ENCODE results near the gene DAG1. TPM values are rescaled to one million over a fixed set of nuclear protein-coding genes. Genes with fewer than 3 reads are reported as not detected.
A peak's percentile ranks its signal among the peaks of the same experiment; 100 is the strongest.

Gene DAG1
- total RNA-seq, 2 donors from 2014 or later: 145 to 176 TPM

DNA sequence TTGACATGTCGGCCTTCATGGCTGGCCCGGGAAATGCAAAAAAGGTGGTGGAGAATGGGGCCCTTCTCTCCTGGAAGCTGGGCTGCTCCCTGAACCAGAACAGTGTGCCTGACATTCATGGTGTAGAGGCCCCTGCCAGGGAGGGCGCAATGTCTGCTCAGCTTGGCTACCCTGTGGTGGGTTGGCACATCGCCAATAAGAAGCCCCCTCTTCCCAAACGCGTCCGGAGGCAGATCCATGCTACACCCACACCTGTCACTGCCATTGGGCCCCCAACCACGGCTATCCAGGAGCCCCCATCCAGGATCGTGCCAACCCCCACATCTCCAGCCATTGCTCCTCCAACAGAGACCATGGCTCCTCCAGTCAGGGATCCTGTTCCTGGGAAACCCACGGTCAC lies 61.2 kb downstream of the DAG1 start:
- Histone ChIP-seq H3K9me3 (ENCODE audit: control insufficient read depth, low read length) (no peaks in the 10 kb centered on the region), H3K4me3 (ENCODE audit: low read length) (no peak overlapping the region), H3K9ac (ENCODE audit: extremely low read depth, low read length, poor library complexity, severe bottlenecking) (no peak overlapping the region), H3K27ac (ENCODE audit: low read depth, low read length) (no peak overlapping the region), H3K36me3 (ENCODE audit: control insufficient read depth, insufficient read depth, low read length) (peaks cover 58% of the 10 kb centered on the region), H3K27me3 (ENCODE audit: control insufficient read depth, insufficient read depth, low read length, poor library complexity, severe bottlenecking) (no peaks in the 10 kb centered on the region), H3K4me1 (ENCODE audit: control insufficient read depth, insufficient read depth, low read length) (no peaks in the 10 kb centered on the region)
- no peak for TF ChIP-seq CTCF (conservative IDR thresholded peaks at IDR 0.05)
- Mint-ChIP-seq H3K27ac (no peak overlapping the region), H3K9me3 (no peaks in the 10 kb centered on the region), H3K4me3 (no peak overlapping the region), H3K36me3 (ENCODE audit: low read depth) (peaks cover 48% of the 10 kb centered on the region), H3K4me1 (no peaks in the 10 kb centered on the region), H3K27me3 (ENCODE audit: insufficient read depth) (no peaks in the 10 kb centered on the region)
- 88 to 93% methylated on average over 3 to 10 of the region's 10 CpGs for WGBS, 2 experiments (ENCODE audit: insufficient coverage in 1 of 2, insufficient read length in 1 of 2)
- no peak for DNase-seq

DNA sequence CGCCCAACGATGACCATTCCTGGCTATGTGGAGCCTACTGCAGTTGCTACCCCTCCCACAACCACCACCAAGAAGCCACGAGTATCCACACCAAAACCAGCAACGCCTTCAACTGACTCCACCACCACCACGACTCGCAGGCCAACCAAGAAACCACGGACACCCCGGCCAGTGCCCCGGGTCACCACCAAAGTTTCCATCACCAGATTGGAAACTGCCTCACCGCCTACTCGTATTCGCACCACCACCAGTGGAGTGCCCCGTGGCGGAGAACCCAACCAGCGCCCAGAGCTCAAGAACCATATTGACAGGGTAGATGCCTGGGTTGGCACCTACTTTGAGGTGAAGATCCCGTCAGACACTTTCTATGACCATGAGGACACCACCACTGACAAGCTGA lies 61.6 kb downstream of the DAG1 start:
- no peak overlapping the region for H3K4me3 Mint-ChIP-seq
- H3K27me3 ChIP-seq (ENCODE audit: control insufficient read depth, insufficient read depth, low read length, poor library complexity, severe bottlenecking): no peaks in the 10 kb centered on the region
- no peak for DNase-seq
- peaks cover 47% of the 10 kb centered on the region for H3K36me3 Mint-ChIP-seq (ENCODE audit: low read depth)
- H3K27me3 Mint-ChIP-seq (ENCODE audit: insufficient read depth): no peaks in the 10 kb centered on the region
- no peak overlapping the region for H3K4me3 ChIP-seq (ENCODE audit: low read length)
- no peak overlapping the region for H3K27ac Mint-ChIP-seq
- TF ChIP-seq CTCF (conservative IDR thresholded peaks at IDR 0.05): no peak
- no peaks in the 10 kb centered on the region for H3K4me1 Mint-ChIP-seq
- no peak overlapping the region for H3K9ac ChIP-seq (ENCODE audit: extremely low read depth, low read length, poor library complexity, severe bottlenecking)
- H3K36me3 ChIP-seq (ENCODE audit: control insufficient read depth, insufficient read depth, low read length): peaks cover 56% of the 10 kb centered on the region
- no peaks in the 10 kb centered on the region for H3K4me1 ChIP-seq (ENCODE audit: control insufficient read depth, insufficient read depth, low read length)
- H3K27ac ChIP-seq (ENCODE audit: low read depth, low read length): no peak overlapping the region
- 96 to 97% methylated on average over 13 to 16 of the region's 16 CpGs for WGBS, 2 experiments (ENCODE audit: insufficient coverage in 1 of 2, insufficient read length in 1 of 2)
- no peaks in the 10 kb centered on the region for H3K9me3 Mint-ChIP-seq
- H3K9me3 ChIP-seq (ENCODE audit: control insufficient read depth, low read length): no peaks in the 10 kb centered on the region

- Histone ChIP-seq H3K27ac (ENCODE audit: low read depth, low read length) (peak overlapping the region; percentile 60), H3K27me3 (ENCODE audit: control insufficient read depth, insufficient read depth, low read length, poor library complexity, severe bottlenecking) (no peaks in the 10 kb centered on the region), H3K4me3 (ENCODE audit: low read length) (no peak overlapping the region), H3K9me3 (ENCODE audit: control insufficient read depth, low read length) (no peaks in the 10 kb centered on the region), H3K4me1 (ENCODE audit: control insufficient read depth, insufficient read depth, low read length) (no peaks in the 10 kb centered on the region), H3K9ac (ENCODE audit: extremely low read depth, low read length, poor library complexity, severe bottlenecking) (no peak overlapping the region), H3K36me3 (ENCODE audit: control insufficient read depth, insufficient read depth, low read length) (peaks cover 53% of the 10 kb centered on the region)
- no peak overlapping the region for H3K27ac Mint-ChIP-seq
- H3K9me3 Mint-ChIP-seq: no peaks in the 10 kb centered on the region
- no peaks in the 10 kb centered on the region for H3K27me3 Mint-ChIP-seq (ENCODE audit: insufficient read depth)
- no peak overlapping the region for H3K4me3 Mint-ChIP-seq
- WGBS, 2 experiments (ENCODE audit: insufficient coverage in 1 of 2, insufficient read length in 1 of 2): 91 to 100% methylated on average over 4 to 13 of the region's 13 CpGs
- H3K4me1 Mint-ChIP-seq: no peaks in the 10 kb centered on the region
- no peak for TF ChIP-seq CTCF (conservative IDR thresholded peaks at IDR 0.05)
- H3K36me3 Mint-ChIP-seq (ENCODE audit: low read depth): peaks cover 39% of the 10 kb centered on the region
- no peak for DNase-seq
Measured at GRCh38 chr3:49533031-49533430, 63.0 kb downstream of the DAG1 start.
